OCI-LY3 (cell line): ENCODE measurements around the gene GPR39.

ENCODE experiments used
- H2AFZ ChIP-seq: fragments of 200-600, 300-600 bp; shearing (Covaris generic); 2 replicates; pipeline ENCODE4 v1.6.0; 2014; ENCODE audit warnings: antibody characterized with exemption, low read depth, low read length
- H3K27ac ChIP-seq: fragments of 200-600, 300-600 bp; sonication (generic); 2 replicates; pipeline ENCODE4 v1.5.1; 2014; ENCODE audit warnings: mild to moderate bottlenecking, low read length, moderate library complexity, mixed read lengths
- H3K27me3 ChIP-seq: fragments of 200-600, 300-600 bp; sonication (generic); 2 replicates; pipeline ENCODE4 v1.6.1; 2014; ENCODE audit warnings: low read depth, low read length, mixed read lengths
- H3K36me3 ChIP-seq: fragments of 200-600, 300-600 bp; sonication (generic); replicated peaks from 2 replicates; pipeline ENCODE3; 2014; ENCODE audit warnings: low read depth, low read length, mixed read lengths
- H3K4me1 ChIP-seq: fragments of 300-600, 200-600 bp; sonication (generic); 2 replicates; pipeline ENCODE4 v1.6.1; 2014; ENCODE audit warnings: low read length, mixed read lengths
- H3K4me2 ChIP-seq: fragments of 200-600, 300-600 bp; sonication (generic); 2 replicates; pipeline ENCODE4 v1.6.1; 2014; ENCODE audit warnings: low read length, mixed read lengths
- H3K4me3 ChIP-seq: fragments of 300-600, 200-600 bp; sonication (generic); 2 replicates; pipeline ENCODE4 v1.5.1; 2014; ENCODE audit warnings: antibody characterized with exemption, mild to moderate bottlenecking, low read length, moderate library complexity
- H3K79me2 ChIP-seq: fragments of 300-600, 200-600 bp; shearing (Covaris generic); 2 replicates; pipeline ENCODE4 v1.6.1; 2014; ENCODE audit warnings: mild to moderate bottlenecking, low read length, mixed read lengths
- H3K9ac ChIP-seq: fragments of 300-600, 200-600 bp; shearing (Covaris generic); 2 replicates; pipeline ENCODE4 v1.6.0; 2014; ENCODE audit warnings: mild to moderate bottlenecking, low read length, moderate library complexity
- H3K9me3 ChIP-seq: fragments of 200-600, 300-600 bp; shearing (Covaris generic); 2 replicates; pipeline ENCODE4 v1.6.1; 2014; ENCODE audit warnings: low read length, mixed read lengths; ENCODE audit not compliant: insufficient read depth
- H4K20me1 ChIP-seq: fragments of 200-600, 300-600 bp; sonication (generic); 2 replicates; pipeline ENCODE4 v1.6.1; 2016; ENCODE audit warnings: low read length, mixed read lengths; ENCODE audit not compliant: insufficient read depth
- CTCF ChIP-seq: fragments of 200-600, 300-600 bp; sonication (generic); IDR thresholded peaks from 2 replicates; pipeline ENCODE4 v1.5.1; 2014; ENCODE audit warnings: antibody characterized with exemption, low read length, low read depth
- EZH2phosphoT487 ChIP-seq: fragments of 200-600 bp; shearing (Covaris generic); IDR thresholded peaks from 2 replicates; pipeline ENCODE4 v1.6.1; 2018; ENCODE audit warnings: antibody characterized with exemption, mixed run types, low read depth

Gene GPR39

GRCh38 chr2:132664096-132664495 is 247.5 kb downstream of the GPR39 start:
- Histone ChIP-seq H2AFZ (no peak overlapping the region), H3K36me3 (no peaks in the 10 kb centered on the region), H3K4me2 (no peak overlapping the region), H3K4me1 (no peaks in the 10 kb centered on the region), H4K20me1 (no peaks in the 10 kb centered on the region), H3K4me3 (no peak overlapping the region), H3K9ac (no peak overlapping the region), H3K9me3 (no peaks in the 10 kb centered on the region), H3K27ac (no peak overlapping the region), H3K79me2 (no peaks in the 10 kb centered on the region), H3K27me3 (no peaks in the 10 kb centered on the region)
- no peak for TF ChIP-seq CTCF
- no peak for TF ChIP-seq EZH2phosphoT487

- Histone ChIP-seq H3K36me3 (no peaks in the 10 kb centered on the region), H3K27me3 (no peaks in the 10 kb centered on the region)
These were observed 249.0 kb downstream of the GPR39 start for GRCh38 chr2:132665401-132666140.

GRCh38 chr2:132667706-132668105 is 251.1 kb downstream of the GPR39 start:
- Histone ChIP-seq H2AFZ (no peak overlapping the region), H3K27ac (no peak overlapping the region), H3K9ac (no peak overlapping the region), H4K20me1 (no peaks in the 10 kb centered on the region), H3K4me1 (no peaks in the 10 kb centered on the region), H3K9me3 (no peaks in the 10 kb centered on the region), H3K4me3 (no peak overlapping the region), H3K36me3 (no peaks in the 10 kb centered on the region), H3K4me2 (no peak overlapping the region), H3K79me2 (no peaks in the 10 kb centered on the region), H3K27me3 (no peaks in the 10 kb centered on the region)
- TF ChIP-seq EZH2phosphoT487 = no peak

More at GRCh38 chr2:132665401-132666140, 249.0 kb downstream of the GPR39 start:
- Histone ChIP-seq H3K4me3 (no peak overlapping the region), H3K79me2 (no peaks in the 10 kb centered on the region), H3K9ac (no peak overlapping the region), H2AFZ (no peak overlapping the region), H4K20me1 (no peaks in the 10 kb centered on the region), H3K4me1 (no peaks in the 10 kb centered on the region), H3K27ac (no peak overlapping the region), H3K4me2 (no peak overlapping the region), H3K9me3 (no peaks in the 10 kb centered on the region)
- TF ChIP-seq CTCF (no peak), EZH2phosphoT487 (no peak)

- Histone ChIP-seq H3K27me3 (no peaks in the 10 kb centered on the region), H3K4me3 (no peak overlapping the region), H3K36me3 (no peaks in the 10 kb centered on the region), H3K9me3 (no peaks in the 10 kb centered on the region), H3K27ac (no peak overlapping the region), H3K4me1 (no peaks in the 10 kb centered on the region), H2AFZ (no peak overlapping the region), H3K79me2 (no peaks in the 10 kb centered on the region), H4K20me1 (no peaks in the 10 kb centered on the region), H3K4me2 (no peak overlapping the region), H3K9ac (no peak overlapping the region)
- TF ChIP-seq CTCF (no peak), EZH2phosphoT487 (no peak)
These were observed 251.7 kb downstream of the GPR39 start for GRCh38 chr2:132668189-132668823.
